ENCODE measurements around the gene CHGA. TPM values are rescaled to one million over a fixed set of nuclear protein-coding genes. Genes with fewer than 3 reads are reported as not detected.
A peak's percentile ranks its signal among the peaks of the same experiment; 100 is the strongest.

Gene CHGA
- total and polyA plus RNA-seq, 4 donors, result 0.05 TPM; not detected in 3

DNA sequence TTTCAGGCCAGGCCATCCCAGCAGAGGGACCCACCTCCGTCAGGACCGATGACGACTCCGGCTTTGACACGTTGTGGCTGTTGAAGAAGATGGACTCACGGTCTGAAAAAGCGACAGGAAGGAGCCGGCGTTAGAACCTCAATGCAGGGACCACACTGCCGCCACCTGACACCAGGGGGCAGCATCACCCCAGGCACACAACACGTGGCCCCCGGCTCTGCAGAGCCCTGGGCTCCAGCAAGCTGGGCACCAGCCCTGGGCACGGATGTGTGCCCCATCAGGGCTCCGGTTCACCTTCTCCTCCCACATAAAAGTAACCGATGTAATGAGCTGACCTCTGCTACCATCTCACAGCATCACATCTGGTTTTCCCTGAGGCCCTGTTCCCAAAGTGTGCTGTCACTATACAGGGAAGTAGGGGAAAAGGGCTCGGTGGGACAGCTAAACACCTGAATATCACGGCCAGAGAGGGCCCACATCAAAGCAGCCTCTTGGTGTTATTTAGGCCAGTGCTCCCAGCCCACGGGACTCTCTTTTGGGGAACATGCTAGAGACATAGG is 29.0 kb downstream of the CHGA start:
- 23% methylated on average over 18 of the region's 18 CpGs for WGBS
- Histone ChIP-seq H3K9ac (ENCODE audit: low read depth in 1 of 2, low read length in 2 of 2) (no peak overlapping the region), H3K27me3 (ENCODE audit: control insufficient read depth in 4 of 4, insufficient read depth in 4 of 4, low read length in 3 of 4) (no peaks in the 10 kb centered on the region), H3K4me1 (ENCODE audit: control insufficient read depth in 4 of 4, insufficient read depth in 4 of 4, low read length in 3 of 4) (peaks cover 0 to 3% (median 1%) of the 10 kb centered on the region in 4 donors), H3K36me3 (ENCODE audit: control insufficient read depth in 4 of 4, insufficient read depth in 3 of 4, low read depth in 1 of 4, low read length in 3 of 4) (peaks cover 5 to 37% (median 6%) of the 10 kb centered on the region in 4 donors), H3K4me3 (ENCODE audit: low read depth in 1 of 3, low read length in 3 of 3) (no peak overlapping the region), H3K9me3 (ENCODE audit: control insufficient read depth in 4 of 4, low read length in 3 of 4) (no peaks in the 10 kb centered on the region), H3K27ac (ENCODE audit: low read depth in 1 of 2, low read length in 2 of 2) (no peak overlapping the region)
- peak; percentile 86 for DNase-seq (ENCODE audit: low spot score)
- TF ChIP-seq RAD21 (IDR thresholded peaks at IDR 0.05), result peak; percentile 94 to 100
- no peak for TF ChIP-seq SP1 (IDR thresholded peaks at IDR 0.05)
- no peak for TF ChIP-seq EGR1 (IDR thresholded peaks at IDR 0.05; ENCODE audit: low read depth in 2 of 2)
- TF ChIP-seq JUND (IDR thresholded peaks at IDR 0.05), result no peak
- no peak for TF ChIP-seq TAF1 (conservative IDR thresholded peaks at IDR 0.05)
- peak; percentile 93 for TF ChIP-seq CTCF (IDR thresholded peaks at IDR 0.05; ENCODE audit: low read depth, low read length, missing input control)
- no peak for TF ChIP-seq RXRA (IDR thresholded peaks at IDR 0.05)
- no peak for TF ChIP-seq YY1 (IDR thresholded peaks at IDR 0.05)
- no peak for TF ChIP-seq ATF3 (IDR thresholded peaks at IDR 0.05)
- no peak for TF ChIP-seq ZBTB33 (IDR thresholded peaks at IDR 0.05)
- TF ChIP-seq FOXA1 (IDR thresholded peaks at IDR 0.05), result no peak

DNA sequence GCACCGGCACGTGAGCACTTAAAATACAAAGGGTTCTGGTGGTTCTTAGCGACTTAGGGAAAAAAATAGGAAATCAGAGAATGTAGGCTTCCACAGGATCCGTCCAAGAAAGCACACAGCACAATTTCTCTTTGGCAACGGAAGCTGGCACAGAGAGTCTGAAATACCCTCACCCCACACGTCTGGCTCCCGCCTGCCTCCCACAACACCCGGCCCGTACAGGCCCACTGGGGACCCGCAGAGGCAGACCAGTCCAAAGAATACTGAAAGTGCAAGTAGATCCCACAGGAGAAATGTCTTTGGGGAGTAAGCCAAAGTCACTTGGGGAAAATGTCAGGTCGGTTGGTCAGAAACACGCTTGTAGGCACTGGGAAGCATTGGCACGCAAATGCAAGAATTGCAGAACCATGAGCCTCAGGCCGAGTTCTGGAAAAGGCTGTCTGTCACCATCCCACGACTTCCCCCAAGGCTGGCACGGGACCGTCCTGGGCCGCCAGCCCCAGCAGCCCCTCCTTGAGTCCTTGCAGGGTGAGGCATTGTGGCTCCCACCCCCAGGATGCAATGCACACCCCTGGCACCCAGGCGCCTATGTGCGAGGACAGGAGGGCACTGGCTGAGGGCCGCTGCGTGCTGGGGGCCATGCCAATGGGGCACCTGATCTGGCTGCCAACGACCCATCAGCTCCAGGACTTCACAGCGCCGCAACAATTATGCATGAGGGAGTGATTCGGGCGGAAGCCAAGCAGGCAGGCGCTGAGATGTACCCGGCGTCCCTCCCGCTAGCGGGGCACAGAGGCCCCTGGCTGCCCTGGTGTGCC is 29.7 kb downstream of the CHGA start:
- Histone ChIP-seq H3K9me3 (ENCODE audit: control insufficient read depth in 4 of 4, low read length in 3 of 4) (no peaks in the 10 kb centered on the region), H3K4me3 (ENCODE audit: low read depth in 1 of 3, low read length in 3 of 3) (no peak overlapping the region), H3K27ac (ENCODE audit: low read depth in 1 of 2, low read length in 2 of 2) (no peak overlapping the region), H3K36me3 (ENCODE audit: control insufficient read depth in 4 of 4, insufficient read depth in 3 of 4, low read depth in 1 of 4, low read length in 3 of 4) (peaks cover 5 to 44% (median 7%) of the 10 kb centered on the region in 4 donors), H3K4me1 (ENCODE audit: control insufficient read depth in 4 of 4, insufficient read depth in 4 of 4, low read length in 3 of 4) (no peaks in the 10 kb centered on the region), H3K27me3 (ENCODE audit: control insufficient read depth in 4 of 4, insufficient read depth in 4 of 4, low read length in 3 of 4) (no peaks in the 10 kb centered on the region), H3K9ac (ENCODE audit: low read depth in 1 of 2, low read length in 2 of 2) (no peak overlapping the region)
- WGBS, result 93% methylated on average over 32 of the region's 32 CpGs
- no peak for DNase-seq (ENCODE audit: low spot score)
- no peak for TF ChIP-seq CTCF (IDR thresholded peaks at IDR 0.05; ENCODE audit: low read depth, low read length, missing input control)
- no peak for TF ChIP-seq FOXA2 (IDR thresholded peaks at IDR 0.05)
- TF ChIP-seq, protein P1, sequence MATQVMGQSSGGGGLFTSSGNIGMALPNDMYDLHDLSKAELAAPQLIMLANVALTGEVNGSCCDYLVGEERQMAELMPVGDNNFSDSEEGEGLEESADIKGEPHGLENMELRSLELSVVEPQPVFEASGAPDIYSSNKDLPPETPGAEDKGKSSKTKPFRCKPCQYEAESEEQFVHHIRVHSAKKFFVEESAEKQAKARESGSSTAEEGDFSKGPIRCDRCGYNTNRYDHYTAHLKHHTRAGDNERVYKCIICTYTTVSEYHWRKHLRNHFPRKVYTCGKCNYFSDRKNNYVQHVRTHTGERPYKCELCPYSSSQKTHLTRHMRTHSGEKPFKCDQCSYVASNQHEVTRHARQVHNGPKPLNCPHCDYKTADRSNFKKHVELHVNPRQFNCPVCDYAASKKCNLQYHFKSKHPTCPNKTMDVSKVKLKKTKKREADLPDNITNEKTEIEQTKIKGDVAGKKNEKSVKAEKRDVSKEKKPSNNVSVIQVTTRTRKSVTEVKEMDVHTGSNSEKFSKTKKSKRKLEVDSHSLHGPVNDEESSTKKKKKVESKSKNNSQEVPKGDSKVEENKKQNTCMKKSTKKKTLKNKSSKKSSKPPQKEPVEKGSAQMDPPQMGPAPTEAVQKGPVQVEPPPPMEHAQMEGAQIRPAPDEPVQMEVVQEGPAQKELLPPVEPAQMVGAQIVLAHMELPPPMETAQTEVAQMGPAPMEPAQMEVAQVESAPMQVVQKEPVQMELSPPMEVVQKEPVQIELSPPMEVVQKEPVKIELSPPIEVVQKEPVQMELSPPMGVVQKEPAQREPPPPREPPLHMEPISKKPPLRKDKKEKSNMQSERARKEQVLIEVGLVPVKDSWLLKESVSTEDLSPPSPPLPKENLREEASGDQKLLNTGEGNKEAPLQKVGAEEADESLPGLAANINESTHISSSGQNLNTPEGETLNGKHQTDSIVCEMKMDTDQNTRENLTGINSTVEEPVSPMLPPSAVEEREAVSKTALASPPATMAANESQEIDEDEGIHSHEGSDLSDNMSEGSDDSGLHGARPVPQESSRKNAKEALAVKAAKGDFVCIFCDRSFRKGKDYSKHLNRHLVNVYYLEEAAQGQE (IDR thresholded peaks at IDR 0.05), result no peak
- TF ChIP-seq ATF3 (IDR thresholded peaks at IDR 0.05), result no peak
- TF ChIP-seq MAX (IDR thresholded peaks at IDR 0.05), result no peak
- no peak for TF ChIP-seq GABPA (IDR thresholded peaks at IDR 0.05 in 1 of 2, conservative IDR thresholded peaks at IDR 0.05 in 1 of 2)
- no peak for TF ChIP-seq EGR1 (IDR thresholded peaks at IDR 0.05; ENCODE audit: low read depth in 2 of 2)
- TF ChIP-seq YY1 (IDR thresholded peaks at IDR 0.05), result no peak
- TF ChIP-seq HNF4G (IDR thresholded peaks at IDR 0.05), result no peak
- TF ChIP-seq JUND (IDR thresholded peaks at IDR 0.05), result no peak
- no peak for TF ChIP-seq TAF1 (conservative IDR thresholded peaks at IDR 0.05)
- TF ChIP-seq RAD21 (IDR thresholded peaks at IDR 0.05), result no peak
- TF ChIP-seq RXRA (IDR thresholded peaks at IDR 0.05), result no peak
- no peak for TF ChIP-seq SP1 (IDR thresholded peaks at IDR 0.05)
- no peak for TF ChIP-seq FOXA1 (IDR thresholded peaks at IDR 0.05)

Measured in liver (tissue), 9 donors.